Measurements from ENCODE around the gene RAB42. TPM values are rescaled to one million over a fixed set of nuclear protein-coding genes. Genes with fewer than 3 reads are reported as not detected.

RAB42 gene
- total and polyA plus RNA-seq, 9 of the 15 experiments (the other 6 are each of a cell fraction or from before 2014, with no cell fraction given): 0.07 to 0.14 (median 0.12) TPM; not detected in 6

DNA sequence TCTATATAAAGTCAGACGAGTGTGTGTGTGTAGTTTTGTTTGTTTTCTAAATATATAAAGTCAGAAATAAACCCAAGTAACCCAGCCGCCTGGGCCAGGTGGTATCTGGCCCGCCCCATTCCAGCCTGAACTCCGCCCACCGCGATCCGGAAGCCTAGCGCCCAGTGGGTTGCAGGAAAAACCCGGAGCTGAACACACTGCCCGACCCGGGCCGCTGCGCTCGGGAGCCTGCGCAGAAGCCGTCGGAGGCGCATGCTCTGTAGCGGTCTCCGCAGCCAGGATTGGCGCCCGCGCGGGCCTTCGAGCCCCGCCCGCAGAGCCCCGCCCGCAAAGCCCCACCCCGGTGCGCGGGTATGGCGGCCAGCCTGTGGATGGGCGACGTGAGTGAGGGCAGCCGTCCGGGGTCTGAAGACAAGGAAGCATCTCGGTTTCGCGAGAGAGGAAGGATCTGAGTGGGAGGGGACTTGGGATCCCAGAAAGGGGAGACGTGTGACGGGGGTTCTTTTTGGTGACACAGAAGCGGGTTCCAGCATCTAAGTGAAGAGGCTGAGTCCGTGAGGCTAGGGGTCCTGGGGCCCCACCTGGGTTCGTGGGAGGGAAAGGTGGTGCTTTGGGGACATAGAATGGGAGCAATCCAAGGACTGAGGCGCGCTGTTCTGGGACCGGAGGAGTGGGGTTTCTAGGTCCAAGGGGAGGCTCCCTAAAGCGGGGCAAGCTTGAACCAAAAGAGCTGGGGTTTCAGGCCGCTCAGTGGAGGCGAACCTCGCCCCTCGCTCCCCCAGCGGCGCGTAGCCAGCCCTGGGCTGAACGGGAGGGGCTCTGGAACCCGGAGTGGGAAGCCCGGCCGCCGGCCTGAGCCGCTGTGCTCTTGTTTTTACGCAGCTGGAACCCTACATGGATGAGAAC lies 39.1 kb upstream of the RAB42 start, which contains the start of gene TRNAU1AP:
Gene TRNAU1AP, plus strand, starts transcription at position 328 of the 906 bp plus-strand sequence. Its CDS starts 26 bp downstream, at position 354.
- FAIRE-seq (peak; percentile 92), ATAC-seq (peak; percentile 98), DNase-seq (ENCODE audit: extremely low read depth in 1 of 4, low spot score in 3 of 4) (peak; percentile 98 to 99 (median 98))
- ChIA-PET POLR2A (interaction anchor here (0.6 to 5.9 kb wide), 19 partner anchors 10 to 217 kb away, joined by 3 to 142 read pairs (median 4); partner anchors contain the start of genes RCC1 and RNU11), CTCF (ENCODE audit: low intra/inter-chr PET ratio) (no interaction called here)
- Histone ChIP-seq H3K27ac (ENCODE audit: extremely low read depth, low read depth, low read length) (peak within 1 kb of the TSS; percentile 82), H3K36me3 (ENCODE audit: control insufficient read depth, insufficient read depth, low read length) (peaks cover 23% of the 10 kb centered on the region; the same call in 2 of the 3 replicates), H3K9me1 (ENCODE audit: control insufficient read depth, insufficient read depth, low read length) (no peaks in the 10 kb centered on the region), H3K4me3 (peak within 1 kb of the TSS; percentile 57), H3K9ac (ENCODE audit: insufficient read depth in 1 of 2, low read depth in 2 of 2, low read length in 2 of 2) (peak within 1 kb of the TSS; percentile 83 to 92), H2AFZ (ENCODE audit: low read depth, low read length) (peak within 1 kb of the TSS; percentile 98), H3K27me3 (ENCODE audit: control insufficient read depth in 2 of 2, insufficient read depth in 2 of 2, low read length in 2 of 2) (no peaks in the 10 kb centered on the region), H3K79me2 (ENCODE audit: control insufficient read depth, insufficient read depth, low read length) (peaks cover 14% of the 10 kb centered on the region), H4K20me1 (replicated peaks; ENCODE audit: control insufficient read depth, insufficient read depth, low read length) (no peaks in the 10 kb centered on the region), H3K9me3 (replicated peaks; ENCODE audit: control insufficient read depth, insufficient read depth, low read depth, low read length) (no peaks in the 10 kb centered on the region), H3K4me1 (replicated peaks in 1 of 2; ENCODE audit: control insufficient read depth in 2 of 2, insufficient read depth in 2 of 2, low read length in 2 of 2) (peaks cover 9 to 20% of the 10 kb centered on the region in 2 experiments; a peak in 4 of 5 replicates), H3K4me2 (ENCODE audit: insufficient read depth, low read length) (peak within 1 kb of the TSS; percentile 89)
- WGBS (ENCODE audit: insufficient coverage, low coverage, missing lambda C conversion rate): 1% methylated on average over 62 of the region's 63 CpGs
- no TSS peak for BruUV-seq (replicated peaks)
- in situ Hi-C loops (cut with MboI): no loop called here
- intact Hi-C loops (cut with micrococcal nuclease): loop anchor here (2.0 to 5.0 kb wide), 2 partner anchors 34 to 49 kb away; no protein-coding TSS in a partner anchor
- TF ChIP-seq HINFP (tag; conservative IDR thresholded peaks at IDR 0.05; ENCODE audit: low read depth) (no peak), ZNF384 (IDR thresholded peaks at IDR 0.05; ENCODE audit: low read depth, low read length) (peak; percentile 46; the same call in 1 of the 2 replicates), HEY1 (CRISPR knock-in tag; IDR thresholded peaks at IDR 0.05; ENCODE audit: borderline replicate concordance) (no peak), TEAD4 (IDR thresholded peaks at IDR 0.05; ENCODE audit: low read length) (peak; percentile 61), TEAD4 (CRISPR knock-in tag; IDR thresholded peaks at IDR 0.05; ENCODE audit: borderline replicate concordance) (no peak), POU5F1 (IDR thresholded peaks at IDR 0.05; ENCODE audit: borderline replicate concordance, low read depth, low read length, partially characterized antibody) (peak; percentile 84), ZNF165 (CRISPR knock-in tag; IDR thresholded peaks at IDR 0.05; ENCODE audit: borderline replicate concordance) (no peak), CXXC5 (CRISPR knock-in tag; IDR thresholded peaks at IDR 0.05) (peak; percentile 89), ID3 (CRISPR knock-in tag; IDR thresholded peaks at IDR 0.05) (no peak), ID3 (tag; IDR thresholded peaks at IDR 0.05) (no peak; the same call in 1 of the 2 replicates)
- TF ChIP-seq, protein P1, sequence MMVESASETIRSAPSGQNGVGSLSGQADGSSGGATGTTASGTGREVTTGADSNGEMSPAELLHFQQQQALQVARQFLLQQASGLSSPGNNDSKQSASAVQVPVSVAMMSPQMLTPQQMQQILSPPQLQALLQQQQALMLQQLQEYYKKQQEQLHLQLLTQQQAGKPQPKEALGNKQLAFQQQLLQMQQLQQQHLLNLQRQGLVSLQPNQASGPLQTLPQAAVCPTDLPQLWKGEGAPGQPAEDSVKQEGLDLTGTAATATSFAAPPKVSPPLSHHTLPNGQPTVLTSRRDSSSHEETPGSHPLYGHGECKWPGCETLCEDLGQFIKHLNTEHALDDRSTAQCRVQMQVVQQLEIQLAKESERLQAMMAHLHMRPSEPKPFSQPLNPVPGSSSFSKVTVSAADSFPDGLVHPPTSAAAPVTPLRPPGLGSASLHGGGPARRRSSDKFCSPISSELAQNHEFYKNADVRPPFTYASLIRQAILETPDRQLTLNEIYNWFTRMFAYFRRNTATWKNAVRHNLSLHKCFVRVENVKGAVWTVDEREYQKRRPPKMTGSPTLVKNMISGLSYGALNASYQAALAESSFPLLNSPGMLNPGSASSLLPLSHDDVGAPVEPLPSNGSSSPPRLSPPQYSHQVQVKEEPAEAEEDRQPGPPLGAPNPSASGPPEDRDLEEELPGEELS (CRISPR knock-in tag; IDR thresholded peaks at IDR 0.05; ENCODE audit: borderline replicate concordance): peak; percentile 18; the same call in 1 of the 2 replicates
- TF ChIP-seq, protein P2, sequence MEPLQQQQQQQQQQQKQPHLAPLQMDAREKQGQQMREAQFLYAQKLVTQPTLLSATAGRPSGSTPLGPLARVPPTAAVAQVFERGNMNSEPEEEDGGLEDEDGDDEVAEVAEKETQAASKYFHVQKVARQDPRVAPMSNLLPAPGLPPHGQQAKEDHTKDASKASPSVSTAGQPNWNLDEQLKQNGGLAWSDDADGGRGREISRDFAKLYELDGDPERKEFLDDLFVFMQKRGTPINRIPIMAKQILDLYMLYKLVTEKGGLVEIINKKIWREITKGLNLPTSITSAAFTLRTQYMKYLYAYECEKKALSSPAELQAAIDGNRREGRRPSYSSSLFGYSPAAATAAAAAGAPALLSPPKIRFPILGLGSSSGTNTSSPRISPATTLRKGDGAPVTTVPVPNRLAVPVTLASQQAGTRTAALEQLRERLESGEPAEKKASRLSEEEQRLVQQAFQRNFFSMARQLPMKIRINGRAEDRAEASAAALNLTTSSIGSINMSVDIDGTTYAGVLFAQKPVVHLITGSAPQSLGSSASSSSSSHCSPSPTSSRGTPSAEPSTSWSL (CRISPR knock-in tag; IDR thresholded peaks at IDR 0.05; ENCODE audit: borderline replicate concordance): no peak
